DND-41 (cell line): Measurements from ENCODE around the gene CHST14.

Experiments used
- EZH2 ChIP-seq: IDR thresholded peaks from 3 replicates; pipeline ENCODE4 v1.6.1; 2012; ENCODE audit warnings: borderline replicate concordance, low read depth, mild to moderate bottlenecking, moderate library complexity, low read length, inconsistent platforms; ENCODE audit not compliant: severe bottlenecking
- TF ChIP-seq, protein P1 (sequence below): IDR thresholded peaks from 2 replicates; pipeline ENCODE4 v1.5.1; 2012; ENCODE audit warnings: borderline replicate concordance, low read length, moderate library complexity, mild to moderate bottlenecking; ENCODE audit not compliant: poor library complexity, severe bottlenecking; ENCODE audit errors: extremely low read depth

DNA sequence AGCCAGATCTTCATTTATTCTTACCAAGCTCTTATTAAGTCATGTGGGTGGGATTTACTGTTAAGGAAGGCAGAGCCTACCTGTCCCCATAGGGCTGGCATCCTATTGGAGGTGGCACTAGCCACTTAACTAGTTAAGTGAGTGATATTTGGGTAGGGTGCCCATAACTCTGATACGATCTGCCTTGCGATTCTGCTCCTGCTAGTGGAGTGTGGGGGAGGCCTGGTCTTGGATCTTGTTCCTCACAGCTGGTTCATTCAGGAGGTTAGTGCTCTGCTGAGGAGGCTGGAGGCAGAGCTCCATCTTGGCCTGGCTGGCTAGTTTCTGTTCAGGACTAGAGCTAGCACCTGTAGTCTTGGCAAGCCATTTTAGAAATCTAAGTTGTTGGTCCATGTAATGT lies 20.7 kb upstream of the CHST14 start:
- TF ChIP-seq, protein P1, sequence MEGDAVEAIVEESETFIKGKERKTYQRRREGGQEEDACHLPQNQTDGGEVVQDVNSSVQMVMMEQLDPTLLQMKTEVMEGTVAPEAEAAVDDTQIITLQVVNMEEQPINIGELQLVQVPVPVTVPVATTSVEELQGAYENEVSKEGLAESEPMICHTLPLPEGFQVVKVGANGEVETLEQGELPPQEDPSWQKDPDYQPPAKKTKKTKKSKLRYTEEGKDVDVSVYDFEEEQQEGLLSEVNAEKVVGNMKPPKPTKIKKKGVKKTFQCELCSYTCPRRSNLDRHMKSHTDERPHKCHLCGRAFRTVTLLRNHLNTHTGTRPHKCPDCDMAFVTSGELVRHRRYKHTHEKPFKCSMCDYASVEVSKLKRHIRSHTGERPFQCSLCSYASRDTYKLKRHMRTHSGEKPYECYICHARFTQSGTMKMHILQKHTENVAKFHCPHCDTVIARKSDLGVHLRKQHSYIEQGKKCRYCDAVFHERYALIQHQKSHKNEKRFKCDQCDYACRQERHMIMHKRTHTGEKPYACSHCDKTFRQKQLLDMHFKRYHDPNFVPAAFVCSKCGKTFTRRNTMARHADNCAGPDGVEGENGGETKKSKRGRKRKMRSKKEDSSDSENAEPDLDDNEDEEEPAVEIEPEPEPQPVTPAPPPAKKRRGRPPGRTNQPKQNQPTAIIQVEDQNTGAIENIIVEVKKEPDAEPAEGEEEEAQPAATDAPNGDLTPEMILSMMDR = no peak
- TF ChIP-seq EZH2 = no peak
